ENCODE results near the gene PRKAB1.

PRKAB1 gene

GRCh38 chr12:119710965-119711551 lies 43.1 kb downstream of the PRKAB1 start:
- in situ Hi-C loops (cut with MboI; ENCODE audit: low sequenced_read_pairs), result no loop called here

GRCh38 chr12:119711693-119712092 lies 43.8 kb downstream of the PRKAB1 start:
- in situ Hi-C loops (cut with MboI; ENCODE audit: low sequenced_read_pairs), result no loop called here

GRCh38 chr12:119712721-119713120 lies 44.8 kb downstream of the PRKAB1 start:
- in situ Hi-C loops (cut with MboI; ENCODE audit: low sequenced_read_pairs), result no loop called here

- in situ Hi-C loops (cut with MboI; ENCODE audit: low sequenced_read_pairs), result no loop called here
These were observed 45.7 kb downstream of the PRKAB1 start for GRCh38 chr12:119713551-119714031.

GRCh38 chr12:119714614-119715267 lies 46.8 kb downstream of the PRKAB1 start:
- in situ Hi-C loops (cut with MboI; ENCODE audit: low sequenced_read_pairs), result no loop called here

- in situ Hi-C loops (cut with MboI; ENCODE audit: low sequenced_read_pairs), result no loop called here
These were observed 47.3 kb downstream of the PRKAB1 start for GRCh38 chr12:119715268-119715620.

GRCh38 chr12:119718141-119718540 lies 50.2 kb downstream of the PRKAB1 start:
- in situ Hi-C loops (cut with MboI; ENCODE audit: low sequenced_read_pairs), result no loop called here

- in situ Hi-C loops (cut with MboI; ENCODE audit: low sequenced_read_pairs), result no loop called here
These were observed 52.4 kb downstream of the PRKAB1 start for GRCh38 chr12:119720349-119720748.

- in situ Hi-C loops (cut with MboI; ENCODE audit: low sequenced_read_pairs), result no loop called here
These were observed 53.4 kb downstream of the PRKAB1 start for GRCh38 chr12:119721306-119721705.

- in situ Hi-C loops (cut with MboI; ENCODE audit: low sequenced_read_pairs), result no loop called here
These were observed 57.6 kb downstream of the PRKAB1 start for GRCh38 chr12:119725523-119725922.

GRCh38 chr12:119727600-119728443 lies 59.9 kb downstream of the PRKAB1 start:
- in situ Hi-C loops (cut with MboI; ENCODE audit: low sequenced_read_pairs), result no loop called here

- in situ Hi-C loops (cut with MboI; ENCODE audit: low sequenced_read_pairs), result no loop called here
These were observed 60.5 kb downstream of the PRKAB1 start for GRCh38 chr12:119728444-119728745.

- in situ Hi-C loops (cut with MboI; ENCODE audit: low sequenced_read_pairs), result no loop called here
These were observed 61.9 kb downstream of the PRKAB1 start for GRCh38 chr12:119729871-119730270.

- in situ Hi-C loops (cut with MboI; ENCODE audit: low sequenced_read_pairs), result no loop called here
These were observed 62.4 kb downstream of the PRKAB1 start for GRCh38 chr12:119730381-119730780.
